Middle frontal gyrus (tissue), 1 donor: ENCODE results near the gene LRRC17.

Experiments used
- DNase-seq: peaks from one replicate; pipeline ENCODE4 v3.0.0-alpha.2; 2015; ENCODE audit warnings: low spot score; ENCODE audit errors: extremely low spot score

LRRC17 gene

DNA sequence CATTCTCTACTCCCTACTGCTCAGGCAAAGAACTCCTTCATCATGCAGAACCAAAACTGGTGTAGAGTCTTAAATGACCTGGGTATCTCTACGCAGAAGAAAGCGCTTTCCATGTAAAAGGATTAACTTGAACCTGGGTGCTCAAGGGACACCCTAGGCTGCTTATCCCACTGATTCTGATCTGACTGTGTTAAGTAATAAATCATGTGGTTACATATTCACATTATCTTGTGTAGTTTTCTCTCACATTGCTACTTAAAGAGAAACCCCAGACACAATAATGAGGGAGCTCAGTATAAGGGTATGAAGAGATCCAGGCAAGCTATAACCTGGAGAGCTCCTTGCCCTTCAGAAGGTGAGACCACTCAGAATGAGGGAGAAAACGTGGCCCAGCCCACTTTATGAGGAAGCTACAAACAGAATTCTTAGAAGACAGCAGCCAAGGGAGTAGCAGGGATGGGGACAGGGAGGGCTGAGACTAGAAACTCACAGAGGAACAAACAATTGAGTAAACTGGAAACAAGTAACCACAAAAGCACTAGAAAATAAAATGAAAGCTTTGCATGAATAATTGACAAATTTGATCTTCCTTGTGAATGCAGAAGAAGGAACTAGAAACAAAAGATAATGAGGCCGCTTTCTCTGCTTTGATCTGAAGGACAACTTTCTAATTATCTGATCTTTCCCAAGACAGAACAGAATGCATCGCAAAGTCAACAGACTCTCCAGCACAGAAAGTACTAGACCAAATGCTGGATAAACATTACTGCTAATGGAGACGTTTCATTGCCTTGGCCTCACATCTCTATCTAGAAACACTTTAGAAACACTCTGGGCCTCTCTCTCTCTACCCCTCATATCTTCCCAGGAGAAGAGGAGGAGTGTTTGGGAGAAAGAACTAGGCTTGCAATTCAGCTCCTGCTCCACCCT lies 76.1 kb downstream of the LRRC17 start:
- no peak for DNase-seq

DNA sequence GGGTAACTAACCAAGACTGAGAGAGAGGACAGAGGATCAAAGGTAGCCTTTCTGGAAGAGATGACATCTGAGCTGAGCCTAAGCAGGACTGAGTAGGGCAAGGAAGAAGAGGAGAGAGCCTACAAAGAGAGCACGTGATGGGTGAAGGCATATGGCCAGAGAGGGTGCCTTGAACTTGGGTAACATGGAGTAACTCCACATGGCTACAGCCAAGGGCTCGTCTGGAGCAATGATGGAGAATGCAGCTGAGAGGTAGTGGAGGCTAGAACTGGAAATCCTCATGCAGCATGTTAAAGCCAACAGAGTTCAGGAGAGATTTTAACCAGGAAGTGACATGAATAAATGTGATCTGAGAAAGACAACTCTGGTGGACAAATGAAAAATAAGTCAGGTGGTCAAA lies 77.8 kb downstream of the LRRC17 start:
- DNase-seq = no peak

DNA sequence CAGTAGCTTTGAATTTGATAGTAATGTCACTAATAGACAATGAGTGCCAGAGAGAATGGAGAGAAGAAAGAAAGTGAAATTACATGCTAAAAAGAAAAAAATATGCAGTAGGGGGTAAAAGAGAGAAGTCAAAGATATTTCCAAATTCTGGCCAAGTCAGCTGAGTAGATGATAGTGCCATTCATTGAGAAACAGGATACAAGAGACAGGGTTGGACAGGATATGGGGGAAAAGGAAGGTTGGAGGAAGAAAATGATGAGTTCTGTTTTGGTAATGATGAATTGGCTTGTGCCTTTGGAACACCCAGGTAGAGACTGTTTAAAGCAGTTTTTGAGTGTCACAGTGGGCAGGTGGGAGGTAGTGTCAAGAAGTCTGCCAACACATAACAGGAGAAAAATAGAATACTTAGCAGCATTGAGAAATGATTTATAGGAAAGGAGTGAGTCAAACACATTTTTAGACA lies 78.3 kb downstream of the LRRC17 start:
- no peak for DNase-seq

DNA sequence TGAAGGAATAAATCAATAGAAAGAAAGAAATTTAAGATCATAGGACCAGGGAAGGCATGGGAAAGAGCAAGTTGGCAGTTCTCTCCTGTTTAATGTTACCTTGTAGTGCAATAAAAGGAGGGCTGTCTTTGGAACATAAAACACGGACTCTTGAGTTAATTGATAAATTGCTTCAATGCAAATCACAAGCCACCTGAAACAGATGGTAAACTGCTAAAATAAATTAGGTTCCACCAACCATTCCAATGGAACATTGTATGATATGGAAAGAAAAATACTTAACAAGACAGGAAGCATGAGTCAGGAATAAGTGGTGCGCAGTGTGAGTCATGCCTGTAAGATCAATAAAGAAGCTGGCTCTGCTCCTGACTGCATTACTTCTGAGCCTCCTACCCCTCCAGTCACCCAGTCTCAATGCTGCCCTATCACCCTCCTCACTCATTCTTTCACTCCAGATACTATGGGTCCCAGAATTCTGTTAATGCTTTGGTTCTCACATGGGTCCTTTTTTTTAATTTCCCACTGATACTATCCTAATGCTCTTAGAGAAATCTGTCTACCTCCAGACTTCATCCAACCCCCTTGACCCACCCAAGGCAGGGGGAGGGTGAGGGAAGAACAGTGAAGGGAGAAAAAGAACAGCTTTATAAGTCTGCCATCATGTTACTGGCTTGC lies 78.9 kb downstream of the LRRC17 start:
- no peak for DNase-seq

DNA sequence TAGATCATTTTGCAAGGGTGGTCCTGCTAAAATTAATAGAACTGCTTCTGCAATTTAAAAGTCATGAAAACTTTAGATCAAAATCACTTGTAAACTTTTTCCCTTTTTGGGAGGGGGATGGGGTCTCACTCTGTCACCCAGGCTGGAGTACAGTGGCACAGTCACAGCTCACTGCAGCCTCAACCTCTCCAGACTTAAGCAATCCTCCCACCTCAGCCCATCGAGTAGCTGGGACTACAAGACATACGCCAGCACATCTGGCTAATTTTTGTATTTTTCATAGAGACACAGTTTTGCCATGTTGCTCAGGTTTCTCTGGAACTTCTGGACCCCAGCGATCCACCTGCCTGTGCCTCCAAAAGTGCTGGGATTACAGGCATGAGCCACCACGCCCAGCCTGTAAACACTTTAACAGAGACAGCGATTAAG lies 79.7 kb downstream of the LRRC17 start:
- DNase-seq = no peak

DNA sequence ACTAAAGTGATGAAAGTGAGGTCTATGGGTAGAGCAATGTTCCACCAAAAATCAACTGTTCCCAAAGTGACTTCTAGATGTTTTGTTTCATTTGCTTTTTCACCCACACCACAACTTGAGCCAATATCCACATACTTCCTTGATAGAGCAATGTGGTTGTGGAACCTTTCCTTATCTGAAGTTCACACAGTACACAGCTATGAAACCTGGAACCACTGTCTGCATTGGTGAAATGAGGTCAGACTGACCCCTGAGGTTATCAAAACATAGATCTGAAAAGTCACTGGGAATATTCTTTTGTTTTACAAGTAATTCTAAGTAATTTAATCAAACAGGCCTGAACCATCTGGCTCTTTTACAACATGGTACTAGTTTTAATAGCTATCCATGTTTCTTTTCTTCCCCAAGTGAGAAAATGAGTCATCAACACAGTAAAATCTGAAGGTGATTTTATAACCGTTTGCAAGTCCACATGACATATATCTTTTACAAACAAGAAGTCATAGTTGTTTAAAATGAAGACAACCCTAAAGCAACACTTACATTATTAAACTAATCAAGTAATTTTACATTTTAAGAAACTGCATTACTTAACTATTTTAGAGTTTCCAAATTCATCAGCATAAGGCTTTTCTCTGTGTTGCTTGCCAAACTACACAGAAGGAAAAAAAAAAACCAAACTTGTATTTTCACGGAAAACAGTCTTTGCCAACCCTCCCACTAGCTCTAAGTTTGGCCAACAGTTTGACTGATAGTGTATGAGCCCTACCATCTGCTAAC lies 80.3 kb downstream of the LRRC17 start:
- DNase-seq = no peak

DNA sequence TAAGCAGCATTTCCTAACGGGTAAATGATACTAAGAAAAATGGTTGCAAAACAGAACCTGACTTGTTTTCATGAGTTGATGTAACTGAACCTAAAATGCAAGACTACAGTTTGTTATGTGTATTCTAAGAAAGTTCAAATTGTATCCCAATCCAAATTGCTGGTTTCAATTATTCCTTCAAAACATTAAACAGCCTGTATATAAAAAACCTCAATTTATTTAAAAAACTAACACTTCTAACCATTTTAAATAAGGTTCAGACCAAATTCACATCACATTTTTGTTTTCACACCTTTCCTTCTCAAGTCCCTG lies 80.9 kb downstream of the LRRC17 start:
- DNase-seq = no peak

DNA sequence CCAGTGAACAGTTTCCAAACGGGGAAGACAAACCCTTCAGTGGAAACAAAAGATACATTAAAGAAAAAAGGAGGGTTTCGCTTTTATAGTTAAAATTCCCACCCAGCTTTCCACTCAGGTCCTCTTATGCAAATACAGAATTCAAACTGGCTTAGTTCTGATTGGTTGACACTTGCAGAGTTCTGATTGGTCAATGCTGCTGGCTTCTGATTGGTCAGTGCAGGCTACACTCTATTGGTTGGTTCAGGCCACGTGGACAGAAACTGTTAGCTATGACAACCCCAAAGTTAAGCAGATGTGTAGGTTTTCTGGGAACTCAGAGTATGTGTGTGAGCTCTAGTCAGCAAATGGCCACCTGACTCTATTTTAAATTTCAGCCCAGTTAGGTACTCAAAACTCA lies 81.8 kb downstream of the LRRC17 start:
- DNase-seq = no peak
